A549 treated with AZD2906 at 1 μM for 4 hours (cell line): Measurements from ENCODE around the gene PNMA6E. TPM values are rescaled to one million over a fixed set of nuclear protein-coding genes. Genes with fewer than 3 reads are reported as not detected.

Experiments
- total RNA-seq: library from RNA; stranded (reverse); fragments of 200-300 nt; extraction: Qiagen RNA extraction; gene quantifications from 5 replicates; pipeline ENCODE4 v1.2.3, GENCODE V29; 2022

Gene PNMA6E
- 0.02 to 0.07 TPM (median 0.05 TPM) in 3 of 5 replicates, not detected in the others for total RNA-seq

GRCh38 chrX:153401133-153401764, at the start of gene PNMA6E:
Gene PNMA6E, minus strand, starts transcription at chrX:153401350. Its CDS starts 2,501 bp downstream, at chrX:153398849.

GRCh38 chrX:153445856-153446635, 44.9 kb upstream of the PNMA6E start, which contains the start of gene TREX2:
Gene TREX2, minus strand, starts transcription at chrX:153446056. Its CDS starts 626 bp downstream, at chrX:153445430.

GRCh38 chrX:153411255-153411987, 10.3 kb upstream of the PNMA6E start, which contains the start of gene ZFP92:
Gene ZFP92, plus strand, starts transcription at chrX:153411472. Its CDS starts 6,851 bp downstream, at chrX:153418323.

Other genes with a start within 250 kb of the PNMA6E start
- gene MAGEA1, start 222.1 kb downstream of the PNMA6E start, total RNA-seq: 0.09 to 0.21 TPM (median 0.12 TPM) in 5 replicates
- not detected in 5 replicates for gene PNMA6F, start 79.6 kb downstream of the PNMA6E start, total RNA-seq
- 4.5 to 6.4 TPM (median 5.1 TPM) in 5 replicates for gene ZNF275, start 67.2 kb downstream of the PNMA6E start, total RNA-seq
- gene ZFP92, start 10.1 kb upstream of the PNMA6E start, total RNA-seq: 0.47 to 0.59 TPM (median 0.53 TPM) in 5 replicates
- 0.85 to 1.7 TPM (median 1.4 TPM) in 5 replicates for gene TREX2, start 44.7 kb upstream of the PNMA6E start, total RNA-seq
- gene HAUS7, start 69.2 kb upstream of the PNMA6E start, total RNA-seq: 47.9 to 58.0 TPM (median 52.0 TPM) in 5 replicates
- 0.03 TPM in 1 of 5 replicates, not detected in the others for gene BGN, start 93.6 kb upstream of the PNMA6E start, total RNA-seq
- gene ATP2B3, start 116.3 kb upstream of the PNMA6E start, total RNA-seq: 0.07 to 0.18 TPM (median 0.09 TPM) in 5 replicates
- 40.4 to 62.7 TPM (median 61.0 TPM) in 5 replicates for gene CCNQ, start 197.8 kb upstream of the PNMA6E start, total RNA-seq
- gene DUSP9, start 245.9 kb upstream of the PNMA6E start, total RNA-seq: 1.3 to 1.7 TPM (median 1.5 TPM) in 5 replicates